ENCODE data around the gene MSMP. TPM values are rescaled to one million over a fixed set of nuclear protein-coding genes. Genes with fewer than 3 reads are reported as not detected.

MSMP gene
- total RNA-seq, 1 donor from 2014 or later, result not detected

Small RNAs within 50 kb of the gene (microRNA-seq; reads per million reads assigned to microRNA genes)
- gene MIR6852 (0.48 reads per million), gene MIR6853 (not detected)

Other genes with a start within 250 kb of the MSMP start
- gene TESK1, start 149.0 kb downstream of the MSMP start, total RNA-seq, result 63.5 and 76.8 TPM in 2 replicates
- 2.2 TPM in 2 replicates for gene CD72, start 135.9 kb downstream of the MSMP start, total RNA-seq
- not detected in 2 replicates for gene SIT1, start 103.3 kb downstream of the MSMP start, total RNA-seq
- 1,100 and 3,603 TPM in 2 replicates for gene RMRP, start 96.3 kb downstream of the MSMP start, total RNA-seq
- 9.8 and 14.0 TPM in 2 replicates for gene CCDC107, start 96.0 kb downstream of the MSMP start, total RNA-seq
- gene ARHGEF39, start 89.1 kb downstream of the MSMP start, total RNA-seq, result not detected in 2 replicates
- gene CA9, start 80.3 kb downstream of the MSMP start, total RNA-seq, result 0.10 TPM in 1 of 2 replicates, not detected in the other
- 13,316 and 13,583 TPM in 2 replicates for gene TPM2, start 64.4 kb downstream of the MSMP start, total RNA-seq
- 219 and 242 TPM in 2 replicates for gene TLN1, start 22.1 kb downstream of the MSMP start, total RNA-seq
- gene CREB3, start 21.6 kb downstream of the MSMP start, total RNA-seq, result 69.1 and 79.9 TPM in 2 replicates
- gene GBA2, start 5.0 kb downstream of the MSMP start, total RNA-seq, result 31.9 and 34.4 TPM in 2 replicates
- gene RGP1, start 5.0 kb downstream of the MSMP start, total RNA-seq, result 15.5 and 17.3 TPM in 2 replicates
- gene NPR2, start 37.3 kb upstream of the MSMP start, total RNA-seq, result 8.2 and 17.3 TPM in 2 replicates
- 3.4 TPM in 2 replicates for gene SPAG8, start 58.0 kb upstream of the MSMP start, total RNA-seq
- gene HINT2, start 60.8 kb upstream of the MSMP start, total RNA-seq, result 24.4 and 30.0 TPM in 2 replicates
- gene FAM221B, start 74.5 kb upstream of the MSMP start, total RNA-seq, result not detected in 2 replicates
- 6.8 and 8.8 TPM in 2 replicates for gene TMEM8B, start 75.0 kb upstream of the MSMP start, total RNA-seq
- gene OR13J1, start 116.1 kb upstream of the MSMP start, total RNA-seq, result not detected in 2 replicates
- 0.37 and 1.5 TPM in 2 replicates for gene HRCT1, start 151.9 kb upstream of the MSMP start, total RNA-seq
- gene SPAAR, start 155.2 kb upstream of the MSMP start, total RNA-seq, result not detected in 2 replicates
- not detected in 2 replicates for gene OR2S2, start 203.9 kb upstream of the MSMP start, total RNA-seq